ENCODE measurements around the gene POMT1.

DNA sequence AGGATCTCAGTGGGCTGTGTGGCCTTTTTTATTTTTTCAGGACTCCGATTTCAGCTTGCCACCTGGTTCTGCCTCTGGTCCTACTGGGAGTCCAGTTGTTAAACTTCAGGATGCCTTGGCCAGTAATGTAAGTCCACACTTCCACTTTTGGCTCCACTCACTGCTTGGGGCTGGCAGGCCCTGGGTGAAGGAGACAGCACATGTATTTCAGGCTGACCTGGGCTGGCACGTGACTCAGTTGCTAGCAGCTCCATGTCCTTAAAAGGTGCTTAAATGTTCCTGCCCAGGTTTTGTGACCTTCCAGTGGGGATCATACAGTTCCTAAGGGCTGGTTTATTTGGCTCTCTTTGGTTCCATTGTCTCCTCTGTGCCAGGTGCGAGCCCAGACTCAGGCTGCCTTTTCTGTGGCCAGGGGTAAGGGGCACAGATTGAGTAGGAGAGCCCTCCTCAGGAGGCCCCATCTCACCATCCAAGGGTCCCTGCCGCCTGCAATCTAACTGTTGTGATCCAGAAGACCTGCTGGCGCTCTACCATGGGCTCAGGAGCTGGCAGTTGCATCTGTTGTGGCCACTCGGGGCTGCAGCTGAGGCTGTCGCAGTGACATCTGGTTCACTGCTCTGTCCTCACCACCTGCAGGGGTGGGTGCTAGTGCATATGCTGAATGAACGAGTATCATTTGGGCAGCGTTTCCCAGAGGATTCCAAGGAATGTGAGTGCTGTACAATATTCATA lies 19.2 kb upstream of the POMT1 start:
- TF ChIP-seq, protein P1, sequence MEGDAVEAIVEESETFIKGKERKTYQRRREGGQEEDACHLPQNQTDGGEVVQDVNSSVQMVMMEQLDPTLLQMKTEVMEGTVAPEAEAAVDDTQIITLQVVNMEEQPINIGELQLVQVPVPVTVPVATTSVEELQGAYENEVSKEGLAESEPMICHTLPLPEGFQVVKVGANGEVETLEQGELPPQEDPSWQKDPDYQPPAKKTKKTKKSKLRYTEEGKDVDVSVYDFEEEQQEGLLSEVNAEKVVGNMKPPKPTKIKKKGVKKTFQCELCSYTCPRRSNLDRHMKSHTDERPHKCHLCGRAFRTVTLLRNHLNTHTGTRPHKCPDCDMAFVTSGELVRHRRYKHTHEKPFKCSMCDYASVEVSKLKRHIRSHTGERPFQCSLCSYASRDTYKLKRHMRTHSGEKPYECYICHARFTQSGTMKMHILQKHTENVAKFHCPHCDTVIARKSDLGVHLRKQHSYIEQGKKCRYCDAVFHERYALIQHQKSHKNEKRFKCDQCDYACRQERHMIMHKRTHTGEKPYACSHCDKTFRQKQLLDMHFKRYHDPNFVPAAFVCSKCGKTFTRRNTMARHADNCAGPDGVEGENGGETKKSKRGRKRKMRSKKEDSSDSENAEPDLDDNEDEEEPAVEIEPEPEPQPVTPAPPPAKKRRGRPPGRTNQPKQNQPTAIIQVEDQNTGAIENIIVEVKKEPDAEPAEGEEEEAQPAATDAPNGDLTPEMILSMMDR (IDR thresholded peaks at IDR 0.05; ENCODE audit: insufficient read depth, low read depth, low read length): no peak
- no peak for TF ChIP-seq EZH2 (IDR thresholded peaks at IDR 0.05; ENCODE audit: insufficient read depth, low read length)
